Fibroblast of gingiva (primary cell): ENCODE data around the gene SORCS2.

Source experiments
- DNase-seq: peaks from one replicate; pipeline ENCODE4 v3.0.0-alpha.2; 2011; ENCODE audit warnings: low read depth

The SORCS2 gene

GRCh38 chr4:7654550-7655445, 462.5 kb downstream of the SORCS2 start:
- no peak for DNase-seq

GRCh38 chr4:7655511-7656243, 463.3 kb downstream of the SORCS2 start:
- DNase-seq: no peak

- DNase-seq: no peak
Observed at GRCh38 chr4:7656244-7656800, 464.0 kb downstream of the SORCS2 start.

DNA sequence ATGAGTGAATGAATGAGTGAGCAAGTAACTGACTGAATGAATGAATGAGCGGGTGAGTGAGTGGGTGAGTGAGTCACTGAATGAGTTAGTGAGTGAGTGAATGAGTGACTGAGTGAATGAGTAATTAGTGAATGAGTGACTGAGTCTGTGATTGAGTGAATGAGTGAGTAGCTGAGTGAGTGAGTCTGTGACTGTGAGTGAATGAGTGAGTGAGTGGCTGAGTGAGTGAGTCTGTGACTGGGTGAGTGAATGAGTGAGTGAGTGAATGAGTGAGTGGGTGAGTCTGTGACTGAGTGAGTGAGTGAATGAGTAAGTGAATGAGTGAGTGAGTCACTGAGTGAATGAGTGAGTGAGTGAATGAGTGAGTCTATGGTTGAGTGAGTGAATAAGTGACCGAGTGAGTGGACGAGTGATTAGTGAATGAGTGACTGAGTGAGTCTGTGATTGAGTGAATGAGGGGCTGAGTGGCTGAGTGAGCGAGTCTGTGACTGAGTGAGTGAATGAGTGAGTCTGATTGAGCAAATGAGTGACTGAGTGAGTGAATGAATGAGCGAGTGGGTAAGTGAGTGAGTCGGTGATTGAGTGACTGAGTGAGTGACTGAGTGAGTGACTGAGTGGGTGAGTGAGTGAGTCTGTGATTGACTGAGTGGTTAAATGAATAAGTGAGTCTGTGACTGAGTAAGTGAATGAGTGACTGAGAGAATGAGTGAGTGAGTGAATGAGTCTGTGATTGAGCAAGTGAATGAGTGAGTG, 465.4 kb downstream of the SORCS2 start:
- DNase-seq: no peak

DNA sequence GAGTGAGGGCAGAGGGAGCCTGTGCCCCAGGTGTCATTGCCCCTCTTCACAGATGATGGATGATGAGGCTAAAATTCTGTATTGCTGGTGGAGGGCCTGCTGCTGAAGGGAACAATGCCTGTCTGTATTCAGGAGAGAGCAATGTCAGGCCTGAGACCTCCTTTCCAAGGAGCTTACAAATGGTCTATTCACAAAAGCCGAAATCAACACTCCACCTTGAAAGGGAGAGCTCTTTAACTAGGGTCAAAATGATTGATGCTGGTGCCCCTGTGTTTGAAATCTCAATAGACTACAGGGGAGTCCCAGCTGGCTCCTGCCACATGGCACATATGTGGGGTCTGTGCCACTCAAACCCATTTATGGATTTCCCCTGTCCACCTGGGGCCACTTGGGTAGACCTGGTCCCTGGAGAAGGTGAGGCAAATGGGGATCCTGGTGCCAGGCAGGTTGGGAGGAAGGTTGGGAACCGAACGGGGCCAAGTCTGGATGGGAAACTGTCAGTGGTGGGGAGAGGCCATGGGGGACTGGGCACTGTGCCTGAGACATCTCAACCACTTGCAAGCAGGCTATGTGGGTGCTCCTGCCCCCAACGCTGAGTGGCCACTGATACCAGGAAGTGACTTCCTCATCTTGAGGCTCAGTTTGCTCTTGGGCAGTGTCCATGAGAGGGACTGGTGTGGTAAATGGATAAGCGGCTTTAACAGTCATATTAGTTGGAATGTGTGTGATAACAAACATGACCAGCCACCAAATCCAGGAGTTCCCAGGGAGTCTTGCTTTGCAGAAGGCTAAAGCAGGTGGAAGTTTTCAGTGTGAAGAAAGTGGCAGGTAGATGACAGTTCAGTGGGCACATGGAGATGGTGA, 466.2 kb downstream of the SORCS2 start:
- DNase-seq: no peak

GRCh38 chr4:7659429-7660175, 467.3 kb downstream of the SORCS2 start:
- no peak for DNase-seq

GRCh38 chr4:7660176-7661039, 468.1 kb downstream of the SORCS2 start:
- DNase-seq: no peak

DNA sequence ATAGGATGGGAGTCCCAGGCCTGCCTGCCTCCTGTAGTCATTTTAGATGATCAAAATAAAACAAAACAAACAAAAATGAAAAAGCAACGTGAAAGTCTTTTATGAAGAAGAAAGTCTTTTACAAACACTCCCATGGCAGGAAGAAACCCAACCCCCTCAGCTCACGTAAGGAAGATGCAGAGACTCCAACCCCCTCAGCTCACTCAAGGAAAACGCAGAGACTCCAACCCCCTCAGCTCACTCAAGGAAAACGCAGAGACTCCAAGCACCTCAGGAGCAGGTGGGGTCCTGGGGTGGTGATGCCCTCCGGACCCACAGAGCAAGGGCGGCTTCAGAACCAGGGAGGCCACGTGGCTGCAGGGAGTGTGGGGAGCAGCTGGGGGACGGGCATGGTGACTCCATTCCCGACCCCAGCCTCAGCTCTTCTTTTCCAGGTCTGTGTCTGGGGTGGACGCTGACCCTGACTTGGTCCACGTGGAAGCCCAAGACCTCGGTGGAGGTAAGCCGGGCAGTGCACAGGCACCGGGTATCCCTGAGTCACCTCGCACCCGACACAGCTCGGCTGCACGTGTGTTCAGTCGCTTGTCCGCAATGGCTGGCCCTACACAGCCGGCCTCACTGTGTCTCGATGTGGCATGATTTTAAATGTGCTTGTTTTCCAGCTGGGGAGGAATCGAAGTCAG, 468.9 kb downstream of the SORCS2 start:
- DNase-seq: no peak

DNA sequence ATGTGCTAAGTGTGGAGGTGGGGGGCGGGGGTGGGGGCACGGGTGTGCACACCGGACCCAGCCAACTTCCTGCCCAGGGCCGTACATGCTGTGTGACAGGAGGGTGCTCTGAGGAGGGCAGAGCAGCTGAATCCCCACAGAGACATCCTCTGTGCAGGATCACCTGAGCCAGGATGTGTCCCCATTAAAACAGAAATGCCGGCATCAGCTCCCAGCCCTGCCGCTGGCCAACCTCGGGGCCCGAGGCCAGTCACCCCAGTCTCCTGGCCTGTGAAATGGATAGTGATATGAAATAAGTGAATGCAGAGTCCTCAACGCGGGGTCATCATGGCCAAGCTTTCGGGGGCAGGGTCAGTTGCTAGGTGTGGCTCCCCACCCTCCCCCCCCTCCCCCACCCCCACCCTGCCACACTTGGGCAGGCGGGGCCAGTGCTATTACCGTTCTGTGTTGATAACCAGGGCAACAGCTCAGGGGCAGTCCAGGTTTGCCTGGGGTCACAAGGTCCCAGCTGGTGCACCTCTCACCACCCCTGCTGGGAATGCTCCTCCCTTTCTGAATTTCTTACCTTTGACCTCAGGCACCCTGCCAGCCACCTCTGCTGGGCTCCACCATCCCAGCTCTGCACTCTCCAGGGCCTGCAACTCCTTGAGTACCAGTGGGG, 469.6 kb downstream of the SORCS2 start:
- no peak for DNase-seq

- DNase-seq: no peak
Observed at GRCh38 chr4:7662507-7662846, 470.1 kb downstream of the SORCS2 start.

DNA sequence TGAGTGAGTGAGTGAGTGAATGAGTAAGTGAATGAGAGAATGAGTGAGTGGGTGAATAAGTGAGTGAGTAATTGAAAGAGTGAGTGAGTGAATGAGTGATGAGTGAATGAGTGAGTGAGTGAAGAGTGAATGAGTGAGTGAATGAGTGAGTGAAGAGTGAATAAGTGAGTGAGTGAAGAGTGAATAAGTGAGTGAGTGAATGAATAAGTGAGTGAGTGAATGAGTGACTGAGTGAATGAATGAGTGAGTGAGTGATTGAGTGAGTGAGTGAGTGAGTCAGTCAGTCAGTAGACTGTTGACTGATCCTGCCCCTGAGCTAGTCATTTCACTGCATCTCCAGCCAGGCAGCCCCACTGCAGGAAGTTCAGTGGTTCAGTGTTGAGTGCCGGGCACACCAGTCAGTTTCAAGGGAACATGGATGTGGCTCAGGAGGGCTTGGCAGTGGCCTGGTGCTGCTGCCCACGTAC, 470.8 kb downstream of the SORCS2 start:
- no peak for DNase-seq

DNA sequence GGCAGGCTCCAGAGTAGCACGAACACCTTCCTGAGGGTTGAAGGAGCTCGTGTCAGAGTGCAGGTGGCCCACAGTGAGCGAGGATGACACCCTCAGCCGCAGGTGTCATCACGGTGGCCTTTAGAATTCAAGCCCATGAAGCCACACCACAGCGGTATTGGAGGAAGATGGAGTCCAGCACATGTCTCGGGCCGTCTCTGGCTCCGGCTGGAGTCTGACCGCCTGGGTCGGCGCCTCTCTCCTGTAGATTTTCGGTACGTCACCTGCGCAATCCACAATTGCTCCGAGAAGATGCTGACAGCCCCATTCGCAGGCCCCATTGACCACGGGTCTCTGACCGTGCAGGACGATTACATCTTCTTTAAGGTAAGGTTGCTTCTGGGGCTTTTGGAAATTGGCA, 471.8 kb downstream of the SORCS2 start:
- no peak for DNase-seq

GRCh38 chr4:7665321-7665720, 473.0 kb downstream of the SORCS2 start:
- DNase-seq: no peak

GRCh38 chr4:7666011-7666410, 473.7 kb downstream of the SORCS2 start:
- no peak for DNase-seq

- no peak for DNase-seq
Observed at GRCh38 chr4:7666744-7667143, 474.4 kb downstream of the SORCS2 start.

GRCh38 chr4:7668271-7668670, 475.9 kb downstream of the SORCS2 start:
- no peak for DNase-seq

DNA sequence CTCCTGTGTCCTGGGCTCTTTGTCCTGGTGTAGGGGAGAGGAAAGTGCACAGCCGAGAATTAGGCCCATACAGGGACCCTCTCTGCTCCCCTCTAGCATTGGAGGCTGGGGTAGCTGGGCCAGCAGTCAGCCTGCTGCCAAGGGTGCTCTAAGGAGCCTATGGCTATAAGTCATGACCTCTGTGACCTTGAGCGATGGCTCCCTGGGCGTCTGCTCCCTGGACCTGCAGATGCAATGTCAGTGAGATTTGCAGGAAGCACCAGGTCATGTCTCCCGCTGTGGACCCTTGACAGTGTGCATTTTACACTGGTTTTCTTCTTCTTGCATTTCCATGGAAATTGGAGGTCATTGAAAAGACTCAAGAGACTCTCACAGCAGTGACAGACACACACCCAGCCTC, 476.5 kb downstream of the SORCS2 start:
- no peak for DNase-seq

DNA sequence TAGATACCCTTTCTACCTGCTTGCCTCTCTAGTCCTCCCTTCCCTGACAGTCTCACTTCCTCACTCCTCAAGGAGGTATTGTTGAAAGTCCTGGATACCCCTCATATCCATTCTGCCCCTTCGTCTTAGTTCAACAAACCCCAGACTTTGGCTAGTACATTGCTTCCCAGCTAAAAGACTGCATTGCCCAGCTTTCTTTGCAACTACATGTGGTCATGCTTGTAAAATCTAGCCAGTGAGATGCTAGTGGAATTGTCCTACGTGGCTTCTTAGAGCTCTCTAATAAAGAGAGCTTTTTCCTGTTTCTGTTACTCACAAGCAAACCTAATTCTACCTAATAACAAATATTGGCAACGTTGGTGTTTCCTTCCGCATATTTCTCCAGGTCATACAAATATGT, 480.3 kb downstream of the SORCS2 start:
- no peak for DNase-seq
